CD4-positive, alpha-beta T cell (primary cell): ENCODE measurements around the gene PITPNC1. TPM values are rescaled to one million over a fixed set of nuclear protein-coding genes. Genes with fewer than 3 reads are reported as not detected.

Experiments used
- ATAC-seq: fragments of 200-7000 bp; cut with Tn5 transposase; one replicate; pipeline ENCODE4 v1.10.0; 2022; ENCODE audit warnings: mild to moderate bottlenecking; ENCODE audit not compliant: poor library complexity
- CTCF ChIA-PET: fragments of 350-600 bp; sonication (Branson Sonifier 250); formaldehyde crosslinking; loops from one replicate; lab custom pipeline; 2021; ENCODE audit warnings: antibody characterized with exemption, inconsistent platforms; lab: Charles Lee
- POLR2A ChIA-PET: fragments of 350-600 bp; sonication (Branson Sonifier 250); formaldehyde crosslinking; loops from one replicate; lab custom pipeline; 2021; ENCODE audit warnings: antibody characterized with exemption, inconsistent platforms; lab: Charles Lee
- DNase-seq, 14 experiments: peaks; one replicate each; pipeline ENCODE4 v3.0.0-alpha.2; 2013 to 2020; ENCODE audit warnings: mixed read lengths in 2 of 14
- H3K27ac ChIP-seq, 2 donors: one replicate each; pipeline versions ENCODE4 v1.5.1 to v1.7.0; 2013; ENCODE audit warnings: low read length in 2 of 2, low read depth in 1 of 2, mild to moderate bottlenecking in 1 of 2
- H3K27me3 ChIP-seq, 2 experiments: 1 replicate in 1 of 2; 2 replicates in 1 of 2; pipeline versions ENCODE4 v1.6.1 to v1.7.0; 2013; ENCODE audit warnings: low read length in 2 of 2, control low read depth in 1 of 2, mild to moderate bottlenecking in 1 of 2, moderate library complexity in 1 of 2; ENCODE audit not compliant: insufficient read depth in 2 of 2, control insufficient read depth in 1 of 2
- H3K36me3 ChIP-seq: one replicate; pipeline ENCODE4 v1.6.1; 2013; ENCODE audit warnings: low read length, control low read depth; ENCODE audit not compliant: insufficient read depth
- H3K4me1 ChIP-seq: one replicate; pipeline ENCODE4 v1.6.1; 2013; ENCODE audit warnings: low read length, control low read depth; ENCODE audit not compliant: insufficient read depth
- H3K4me3 ChIP-seq: one replicate; pipeline ENCODE4 v1.5.1; 2013; ENCODE audit warnings: mild to moderate bottlenecking, low read length, moderate library complexity
- H3K9me3 ChIP-seq, 2 experiments: 1 replicate in 1 of 2; 2 replicates in 1 of 2; pipeline versions ENCODE4 v1.6.1 to v1.7.0; 2013; ENCODE audit warnings: low read length in 2 of 2, mild to moderate bottlenecking in 2 of 2, control low read depth in 1 of 2, moderate library complexity in 1 of 2; ENCODE audit not compliant: control insufficient read depth in 1 of 2, insufficient read depth in 1 of 2
- H3K27ac Mint-ChIP-seq: one replicate; pipeline ENCODE4 v1.8.0; 2020; ENCODE audit warnings: mixed read lengths
- H3K27me3 Mint-ChIP-seq: one replicate; pipeline ENCODE4 v1.8.0; 2021; ENCODE audit warnings: mixed read lengths
- H3K36me3 Mint-ChIP-seq: one replicate; pipeline ENCODE4 v1.8.0; 2021; ENCODE audit warnings: low read depth, mixed read lengths
- H3K4me1 Mint-ChIP-seq: one replicate; pipeline ENCODE4 v1.8.0; 2021; ENCODE audit warnings: low read depth, mixed read lengths
- H3K4me3 Mint-ChIP-seq: one replicate; pipeline ENCODE4 v1.8.0; 2020; ENCODE audit warnings: mild to moderate bottlenecking, mixed read lengths
- H3K9me3 Mint-ChIP-seq: one replicate; pipeline ENCODE4 v1.8.0; 2020; ENCODE audit warnings: mixed read lengths
- CTCF ChIP-seq: fragments of 200-600 bp; IDR thresholded peaks from one replicate; pipeline ENCODE4 v1.8.0; 2022; ENCODE audit warnings: antibody characterized with exemption, mild to moderate bottlenecking
- intact Hi-C, 2 experiments: fragments of 100-400 bp; cut with DNase I in 1 of 2; cut with micrococcal nuclease in 1 of 2; formaldehyde crosslinking; loops; one replicate each; pipeline versions ENCODE4 v1.15.1 to v1.9.0; 2023 to 2025; cut with DNase I, micrococcal nuclease
- total RNA-seq, 174 experiments: library from RNA in 2 of 174; stranded (reverse) in 2 of 174; gene quantifications; one replicate each; pipeline ENCODE4 v1.2.3 and lab custom pipeline; 2021 to 2026

The PITPNC1 gene
- total RNA-seq, 2 experiments from 2014 or later: 80.2 to 83.4 TPM

GRCh38 chr17:67456889-67457288, 79.8 kb downstream of the PITPNC1 start:
- TF ChIP-seq CTCF: no peak
- peaks cover 6 to 10% of the 10 kb centered on the region in 2 experiments for H3K9me3 ChIP-seq
- no peaks in the 10 kb centered on the region for H3K27me3 ChIP-seq
- Mint-ChIP-seq H3K4me1 (peaks cover 80% of the 10 kb centered on the region), H3K36me3 (peaks cover 46% of the 10 kb centered on the region), H3K27me3 (no peaks in the 10 kb centered on the region), H3K27ac (peak overlapping the region; percentile 61), H3K4me3 (no peak overlapping the region), H3K9me3 (peaks cover 5% of the 10 kb centered on the region)
- no peak for DNase-seq
- peaks cover 56% of the 10 kb centered on the region for H3K4me1 ChIP-seq
- no peak for ATAC-seq
- H3K36me3 ChIP-seq: peaks cover 3% of the 10 kb centered on the region
- ChIA-PET POLR2A (interaction anchor here (1.2 to 9.3 kb wide), 7 partner anchors 9 to 24 kb away, joined by 4 to 182 read pairs (median 7); no protein-coding TSS in a partner anchor), CTCF (interaction anchor here (1.7 to 2.6 kb wide), 4 partner anchors 11 to 78 kb away, joined by 5 to 21 read pairs (median 6); no protein-coding TSS in a partner anchor)
- peak overlapping the region; percentile 0 to 17 for H3K27ac ChIP-seq
- intact Hi-C loops: no loop called here
- no peak overlapping the region for H3K4me3 ChIP-seq

- H3K27ac ChIP-seq: no peak overlapping the region
- POLR2A ChIA-PET: interaction anchor here (0.6 kb wide), 1 partner anchor 1297 kb away, joined by 3 read pairs; no protein-coding TSS in a partner anchor
- DNase-seq (no peak), ATAC-seq (no peak)
- H3K4me3 ChIP-seq: no peak overlapping the region
- peaks cover 6 to 10% of the 10 kb centered on the region in 2 experiments for H3K9me3 ChIP-seq
- H3K27me3 ChIP-seq: no peaks in the 10 kb centered on the region
- Mint-ChIP-seq H3K4me3 (peak overlapping the region; percentile 40), H3K36me3 (peaks cover 42% of the 10 kb centered on the region), H3K4me1 (peaks cover 77% of the 10 kb centered on the region), H3K9me3 (peaks cover 5% of the 10 kb centered on the region), H3K27ac (peak overlapping the region; percentile 61), H3K27me3 (no peaks in the 10 kb centered on the region)
- peaks cover 56% of the 10 kb centered on the region for H3K4me1 ChIP-seq
- CTCF ChIA-PET: interaction anchor here (1.2 kb wide), 1 partner anchor 17 kb away, joined by 4 read pairs; no protein-coding TSS in a partner anchor
- no peak for TF ChIP-seq CTCF
- intact Hi-C loops: loop anchor here in 1 of 2 experiments (2.0 kb wide), 1 partner anchor 15 kb away; no protein-coding TSS in a partner anchor
- H3K36me3 ChIP-seq: peaks cover 3% of the 10 kb centered on the region
These were observed 81.1 kb downstream of the PITPNC1 start for GRCh38 chr17:67458203-67458602.

GRCh38 chr17:67459985-67460384, 82.9 kb downstream of the PITPNC1 start:
- ChIA-PET POLR2A (interaction anchor here (1.1 to 1.9 kb wide), 3 partner anchors 10 to 26 kb away, joined by 3 to 7 read pairs (median 4); no protein-coding TSS in a partner anchor), CTCF (interaction anchor here (1.0 to 1.5 kb wide), 3 partner anchors 12 to 19 kb away, joined by 3 to 6 read pairs (median 5); no protein-coding TSS in a partner anchor)
- peaks cover 42% of the 10 kb centered on the region for H3K36me3 Mint-ChIP-seq
- no peak for DNase-seq
- H3K4me1 Mint-ChIP-seq: peaks cover 74% of the 10 kb centered on the region
- Histone ChIP-seq H3K4me3 (no peak overlapping the region), H3K4me1 (peaks cover 55% of the 10 kb centered on the region), H3K36me3 (peaks cover 3% of the 10 kb centered on the region), H3K27ac (no peak overlapping the region), H3K9me3 (peaks cover 6 to 10% of the 10 kb centered on the region in 2 experiments), H3K27me3 (no peaks in the 10 kb centered on the region)
- intact Hi-C loops: loop anchor here in 1 of 2 experiments (2.0 kb wide), 1 partner anchor 13 kb away; no protein-coding TSS in a partner anchor
- peak overlapping the region; percentile 60 for H3K27ac Mint-ChIP-seq
- TF ChIP-seq CTCF: no peak
- H3K27me3 Mint-ChIP-seq: no peaks in the 10 kb centered on the region
- ATAC-seq: no peak
- peaks cover 5% of the 10 kb centered on the region for H3K9me3 Mint-ChIP-seq
- no peak overlapping the region for H3K4me3 Mint-ChIP-seq
